K562 (cell line): Measurements from ENCODE around the gene ZNF616. TPM values are rescaled to one million over a fixed set of nuclear protein-coding genes. Genes with fewer than 3 reads are reported as not detected.

ENCODE experiments used
- AFF4 ChIP-seq: sonication (generic); formaldehyde crosslinking; IDR thresholded peaks from 2 replicates; pipeline ENCODE4 v1.8.0; 2023; ENCODE audit warnings: mild to moderate bottlenecking, missing genetic modification reagents
- HDAC1 ChIP-seq, 2 experiments: fragments of 450-650 bp; IDR thresholded peaks; 2 replicates each; pipeline ENCODE4 v1.6.1; 2016 to 2017; ENCODE audit warnings: inconsistent platforms in 1 of 2, mild to moderate bottlenecking in 1 of 2, moderate library complexity in 1 of 2
- HDAC2 ChIP-seq: fragments of 450-650 bp; IDR thresholded peaks from 2 replicates; pipeline ENCODE4 v1.6.1; 2016; ENCODE audit warnings: mild to moderate bottlenecking
- LARP7 ChIP-seq: fragments of 450-650 bp; IDR thresholded peaks from 2 replicates; pipeline ENCODE4 v1.6.1; 2016
- MLLT1 ChIP-seq, 2 experiments: fragments of 450-650 bp; IDR thresholded peaks; 2 replicates each; pipeline ENCODE4 v1.6.1; 2016
- MYC ChIP-seq, 2 experiments: fragments of 250-450 bp in 1 of 2; sonication (Bioruptor Pico) in 1 of 2; IDR thresholded peaks; 2 replicates each; pipeline versions ENCODE4 v1.5.1 to v1.6.1; 2012 to 2021; ENCODE audit warnings: low read depth in 2 of 2, borderline replicate concordance in 1 of 2, improper control_type of control experiment in 1 of 2, low read length in 1 of 2, mild to moderate bottlenecking in 1 of 2, moderate library complexity in 1 of 2
- POLR2G ChIP-seq: fragments of 200-400 bp; formaldehyde crosslinking; IDR thresholded peaks from 2 replicates; pipeline ENCODE4 v1.6.1; 2017; ENCODE audit warnings: low read depth, mild to moderate bottlenecking, antibody characterized with exemption, low read length, moderate library complexity
- RAD21 ChIP-seq, 2 experiments: fragments of 250-450 bp in 1 of 2; fragments of 450-650 bp in 1 of 2; sonication (Bioruptor Pico) in 1 of 2; formaldehyde crosslinking in 1 of 2; IDR thresholded peaks in 1 of 2; conservative IDR thresholded peaks in 1 of 2; 2 replicates each; pipeline versions ENCODE4 v1.4.0 to v1.8.0; 2020 to 2022; ENCODE audit warnings: mild to moderate bottlenecking in 2 of 2, moderate library complexity in 1 of 2
- RBM15 ChIP-seq: fragments of 200-400 bp; formaldehyde crosslinking; IDR thresholded peaks from 2 replicates; pipeline ENCODE4 v1.6.1; 2018; ENCODE audit warnings: mild to moderate bottlenecking, low read length, moderate library complexity; ENCODE audit not compliant: insufficient read depth
- SAFB ChIP-seq: fragments of 200-400 bp; formaldehyde crosslinking; IDR thresholded peaks from 2 replicates; pipeline ENCODE4 v1.6.1; 2017; ENCODE audit warnings: low read depth, low read length, borderline replicate concordance
- SAP30 ChIP-seq: fragments of 200-600 bp; sonication (generic); IDR thresholded peaks from 2 replicates; pipeline ENCODE4 v1.6.1; 2012; ENCODE audit warnings: borderline replicate concordance, low read depth, mild to moderate bottlenecking, moderate library complexity, low read length, control low read depth, inconsistent platforms; ENCODE audit not compliant: insufficient read depth, poor library complexity, severe bottlenecking
- SMARCE1 ChIP-seq: fragments of 450-650 bp; IDR thresholded peaks from 2 replicates; pipeline ENCODE4 v1.7.1; 2016; ENCODE audit warnings: mild to moderate bottlenecking
- USF1 ChIP-seq: sonication (generic); formaldehyde crosslinking; IDR thresholded peaks from 2 replicates; pipeline ENCODE4 v1.9.0; 2022; ENCODE audit warnings: mild to moderate bottlenecking, missing genetic modification reagents
- ZBTB7A ChIP-seq: IDR thresholded peaks from 2 replicates; pipeline ENCODE4 v1.6.1; 2011; ENCODE audit warnings: low read depth, mild to moderate bottlenecking, low read length, moderate library complexity, borderline replicate concordance; ENCODE audit not compliant: control insufficient read depth
- ZNF280B ChIP-seq: fragments of 250-450 bp; sonication (Bioruptor Pico); IDR thresholded peaks from 2 replicates; pipeline ENCODE4 v1.5.1; 2021; ENCODE audit warnings: mild to moderate bottlenecking
- ZNF512 ChIP-seq: IDR thresholded peaks from 2 replicates; pipeline ENCODE4 v1.6.1; 2016; ENCODE audit warnings: missing genetic modification characterization, missing compliant biosample characterization
- polyA plus RNA-seq, 8 experiments: library from polyadenylated mRNA; depleted of rRNA in 4 of 8; stranded (reverse) in 5 of 8; unstranded in 3 of 8; fragments of >200 nt; fragmentation: Nextera tagmentation in 2 of 8; fragmentation: Illumina TruSeq in 1 of 8; extraction: Ambion mirVana in 2 of 8; extraction: Trizol in 1 of 8; gene quantifications; 2 replicates each; pipeline versions ENCODE4 v1.2.1 to v1.2.3, GENCODE V29; 2011 to 2014; ENCODE audit warnings: inconsistent platforms in 1 of 8, missing spikeins in 1 of 8
- total RNA-seq, 7 experiments: library from RNA; depleted of rRNA in 6 of 7; stranded (reverse); fragments of >200 nt in 6 of 7; fragmentation: Illumina TruSeq in 2 of 7; extraction: Trizol in 2 of 7; gene quantifications; 2 replicates each; pipeline versions ENCODE4 v1.2.1 to v1.2.3, GENCODE V29; 2011 to 2021; ENCODE audit warnings: low replicate concordance in 1 of 7

Gene ZNF616
- total and polyA plus RNA-seq, 9 of the 15 experiments (the other 6 are each of a cell fraction or from before 2014, with no cell fraction given), result 3.4 to 13.0 (median 6.7) TPM

- TF ChIP-seq SAFB (no peak), USF1 (peak; percentile 70), ZBTB7A (peak; percentile 23; the same call in 1 of the 2 replicates), ZNF512 (tag) (peak; percentile 53), ZNF280B (CRISPR knock-in tag) (no peak), RBM15 (no peak), HDAC1 (IDR thresholded peaks at IDR 0.05) (peak; percentile 27 to 94; a peak in 3 of 4 replicates), POLR2G (no peak), SAP30 (peak; percentile 54), HDAC2 (0 out of 2 replicates have a peak, but pooled peaks have one; percentile 33), SMARCE1 (0 out of 2 replicates have a peak, but pooled peaks have one; percentile 17), MLLT1 (IDR thresholded peaks at IDR 0.05) (peak in 1 of 2 experiments; percentile 12; a peak in 1 of 4 replicates), AFF4 (CRISPR knock-in tag) (no peak), RAD21 (CRISPR knock-in tag; conservative IDR thresholded peaks at IDR 0.05 in 1 of 2, IDR thresholded peaks at IDR 0.05 in 1 of 2) (no peak), MYC (IDR thresholded peaks at IDR 0.05; ENCODE audit: low read depth, low read length) (peak; percentile 86), MYC (CRISPR knock-in tag; IDR thresholded peaks at IDR 0.05; ENCODE audit: borderline replicate concordance, low read depth) (no peak), LARP7 (0 out of 2 replicates have a peak, but pooled peaks have one; percentile 43)
Observed at GRCh38 chr19:52138278-52138982, 1.3 kb downstream of the ZNF616 start (continued).
